Effector CD4-positive, alpha-beta T cell (primary cell): ENCODE data around the gene NRG3.

Experiments
- DNase-seq: peaks from one replicate; pipeline ENCODE4 v3.0.0-alpha.2; 2020

The NRG3 gene

GRCh38 chr10:82505009-82505408 lies 630.0 kb downstream of the NRG3 start:
- DNase-seq = no peak

DNA sequence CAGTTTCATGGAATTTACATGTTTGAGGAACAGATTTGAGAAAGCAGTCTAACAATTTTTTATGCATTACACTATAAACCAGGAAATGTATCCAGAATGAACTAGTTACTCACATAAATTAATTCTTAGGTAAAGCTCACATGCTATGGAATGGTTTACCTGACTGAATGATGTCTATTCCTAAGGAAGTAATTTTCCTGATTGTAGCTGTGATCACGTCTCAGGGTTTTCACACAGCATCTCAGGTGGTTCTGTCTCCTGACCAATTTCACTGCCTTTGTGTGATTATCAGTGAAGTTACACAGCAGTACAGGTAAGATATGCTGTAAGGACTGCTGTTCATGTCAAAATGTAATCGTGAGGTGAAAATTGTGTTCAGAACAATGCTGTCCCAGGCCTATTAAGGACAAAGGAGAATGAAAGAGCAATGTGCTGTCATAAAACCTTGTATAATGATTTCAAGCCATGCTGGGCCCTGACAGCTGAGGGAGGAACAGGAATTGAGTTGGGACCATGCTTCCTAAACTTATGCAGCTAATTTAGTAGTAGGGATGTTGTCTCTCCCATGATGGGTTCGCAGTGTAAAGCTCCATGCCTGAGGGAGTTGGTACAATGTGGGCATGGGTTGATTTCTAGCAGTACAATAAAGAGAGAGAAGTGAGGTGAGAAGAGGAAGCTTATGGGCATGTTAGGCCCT lies 631.8 kb downstream of the NRG3 start:
- no peak for DNase-seq

DNA sequence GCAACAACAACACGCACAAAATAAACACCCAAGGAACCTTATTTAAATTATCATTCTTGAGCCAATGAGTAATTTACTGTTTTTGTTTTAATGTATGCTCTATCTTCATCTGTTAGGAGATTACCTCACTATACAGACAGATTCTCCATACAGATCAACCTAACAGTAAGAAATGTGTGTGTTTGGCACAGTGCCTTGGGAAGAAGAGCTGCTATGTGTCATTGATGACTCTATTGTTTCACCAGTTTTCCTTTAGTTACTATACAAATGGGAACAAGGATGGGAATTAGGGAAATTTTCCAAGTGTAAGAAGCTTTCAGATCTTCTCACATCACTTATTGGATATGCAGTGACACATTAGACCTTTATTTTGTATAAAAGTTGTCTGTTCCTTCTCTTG lies 640.3 kb downstream of the NRG3 start:
- DNase-seq = no peak

GRCh38 chr10:82529062-82529461 lies 654.1 kb downstream of the NRG3 start:
- no peak for DNase-seq

- no peak for DNase-seq
Observed at GRCh38 chr10:82535457-82535856, 660.5 kb downstream of the NRG3 start.

DNA sequence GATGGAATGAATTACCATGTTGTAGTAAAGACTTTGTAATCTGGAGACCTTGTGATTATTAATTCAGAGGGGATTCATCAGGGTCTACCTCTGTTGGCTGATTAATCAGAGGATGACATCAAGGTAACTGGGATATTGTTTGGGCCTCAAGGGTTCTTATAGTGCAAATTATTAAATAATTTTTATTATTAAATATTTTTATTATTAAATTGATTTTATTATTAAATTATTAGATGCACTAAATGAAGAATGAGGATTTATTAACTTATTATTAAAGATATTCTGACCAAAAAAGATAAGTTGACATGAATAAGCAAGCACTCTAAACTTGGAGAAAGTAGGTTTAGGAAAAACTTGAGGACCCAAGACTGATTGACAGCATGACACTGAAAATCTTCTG lies 661.7 kb downstream of the NRG3 start:
- no peak for DNase-seq

DNA sequence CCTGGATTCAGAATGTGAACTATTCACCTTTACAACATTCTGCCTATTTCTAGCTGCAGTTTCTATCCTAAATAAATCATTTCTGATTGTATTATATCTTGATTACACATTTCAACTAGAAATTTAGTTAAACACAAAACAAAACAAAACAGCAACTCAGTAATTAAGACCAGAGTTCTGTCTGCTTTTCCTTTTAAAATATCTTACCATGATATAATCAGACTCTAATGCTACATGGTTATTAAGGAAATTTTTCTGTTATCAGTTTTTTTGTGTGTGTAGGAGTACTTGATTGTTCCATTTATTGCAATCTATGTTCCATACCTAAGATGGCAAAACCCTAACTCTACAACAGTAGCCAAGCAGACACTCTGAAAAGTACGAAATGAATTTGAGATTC lies 663.3 kb downstream of the NRG3 start:
- no peak for DNase-seq

- no peak for DNase-seq
Observed at GRCh38 chr10:82543631-82544030, 668.6 kb downstream of the NRG3 start.

DNA sequence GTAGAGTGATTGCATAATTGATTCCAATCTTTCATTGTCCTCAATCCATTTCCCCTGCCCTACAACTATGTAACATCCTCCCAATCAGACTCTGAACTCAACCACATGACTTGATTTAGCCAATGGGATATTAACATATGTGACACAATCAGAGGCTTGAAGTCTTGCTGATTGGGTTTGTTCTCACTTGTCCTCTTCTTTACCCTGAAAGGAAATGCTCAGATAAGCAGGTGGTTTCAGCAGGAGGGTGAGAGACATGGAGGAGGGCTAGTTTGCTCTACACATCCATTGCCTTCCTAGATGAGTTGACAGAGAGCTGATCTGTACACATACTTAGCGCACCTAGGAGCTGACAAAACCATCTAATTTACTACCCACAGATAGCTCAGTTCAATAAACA lies 669.4 kb downstream of the NRG3 start:
- no peak for DNase-seq

- DNase-seq = no peak
Observed at GRCh38 chr10:82551506-82551905, 676.5 kb downstream of the NRG3 start.

- DNase-seq = no peak
Observed at GRCh38 chr10:82552267-82552666, 677.3 kb downstream of the NRG3 start.

- DNase-seq = no peak
Observed at GRCh38 chr10:82554381-82554780, 679.4 kb downstream of the NRG3 start.

- DNase-seq = no peak
Observed at GRCh38 chr10:82558014-82558607, 683.1 kb downstream of the NRG3 start.

DNA sequence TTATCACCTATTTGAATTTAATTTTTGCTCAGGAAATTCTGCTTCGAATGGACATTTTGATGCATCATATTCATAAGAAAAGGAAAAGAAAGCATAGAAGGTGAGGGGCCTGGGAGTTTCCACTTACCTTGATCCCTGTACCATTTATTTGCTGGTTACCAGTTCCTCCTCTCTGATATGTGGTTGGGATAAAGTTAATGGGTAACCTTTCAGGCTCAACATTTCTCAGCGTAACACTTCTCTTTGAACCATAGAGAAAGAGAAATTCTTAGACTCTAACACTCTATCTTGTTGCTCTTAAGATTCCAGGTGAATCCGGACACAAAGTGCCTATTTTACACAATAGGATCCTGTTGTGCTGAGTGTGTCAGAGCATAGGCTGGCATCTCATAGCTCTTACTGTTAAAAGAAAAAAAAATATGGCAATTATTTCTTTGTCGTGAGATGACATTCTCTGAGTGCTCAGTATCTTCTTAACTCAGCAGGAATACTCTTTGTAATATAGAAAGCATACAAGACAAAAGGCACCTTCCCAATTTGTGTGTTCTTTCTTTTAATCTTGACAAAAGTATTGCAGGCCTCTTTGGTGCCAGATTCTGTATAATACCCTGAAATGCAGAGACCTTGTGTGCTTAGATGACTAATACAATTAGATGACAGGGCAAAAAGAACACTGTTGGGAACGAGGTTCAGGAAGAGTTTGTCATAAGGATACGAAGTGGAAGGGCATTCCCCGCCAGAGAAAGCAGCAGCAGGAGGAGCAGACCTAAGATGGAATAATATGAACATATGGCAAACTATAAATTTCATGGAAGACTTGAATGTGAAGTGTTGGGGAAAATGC lies 689.6 kb downstream of the NRG3 start:
- no peak for DNase-seq

DNA sequence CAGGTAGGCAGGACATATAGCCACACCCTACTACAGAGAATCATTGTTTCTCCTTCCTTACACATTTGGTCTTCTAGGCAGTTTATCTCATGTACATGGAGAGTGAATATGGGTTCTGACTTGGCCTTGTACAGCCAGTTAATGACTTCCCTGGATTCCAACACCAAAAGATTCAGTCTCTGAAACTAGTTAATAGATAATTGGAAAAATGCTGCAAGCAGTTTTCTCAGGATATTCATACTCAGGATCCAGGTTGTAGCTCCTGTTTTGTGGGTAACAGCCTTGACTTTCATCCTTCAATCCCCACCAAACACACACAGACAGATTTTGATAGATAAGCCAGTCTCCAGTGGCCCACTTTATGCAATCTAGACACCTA lies 690.2 kb downstream of the NRG3 start:
- no peak for DNase-seq

GRCh38 chr10:82572744-82573143 lies 697.8 kb downstream of the NRG3 start:
- no peak for DNase-seq

DNA sequence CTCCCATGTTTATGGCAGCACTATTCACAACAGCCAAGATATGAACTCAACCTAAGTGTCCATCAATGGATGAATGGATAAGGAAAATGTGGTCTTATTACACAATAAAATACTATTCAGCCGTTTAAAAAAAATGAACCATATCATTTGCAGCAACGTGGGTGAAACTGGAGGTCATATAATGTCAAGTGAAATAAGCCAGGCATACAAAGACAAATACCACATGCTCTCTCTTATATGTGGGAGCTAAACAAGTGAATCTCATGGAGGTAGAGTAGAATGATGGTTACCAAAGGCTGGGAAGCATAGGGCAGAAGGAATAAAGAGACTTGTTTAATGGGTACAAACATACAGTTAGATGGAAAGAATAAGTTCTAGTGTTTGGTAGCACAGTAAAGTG lies 699.1 kb downstream of the NRG3 start:
- no peak for DNase-seq

GRCh38 chr10:82575318-82575717 lies 700.3 kb downstream of the NRG3 start:
- DNase-seq = no peak

DNA sequence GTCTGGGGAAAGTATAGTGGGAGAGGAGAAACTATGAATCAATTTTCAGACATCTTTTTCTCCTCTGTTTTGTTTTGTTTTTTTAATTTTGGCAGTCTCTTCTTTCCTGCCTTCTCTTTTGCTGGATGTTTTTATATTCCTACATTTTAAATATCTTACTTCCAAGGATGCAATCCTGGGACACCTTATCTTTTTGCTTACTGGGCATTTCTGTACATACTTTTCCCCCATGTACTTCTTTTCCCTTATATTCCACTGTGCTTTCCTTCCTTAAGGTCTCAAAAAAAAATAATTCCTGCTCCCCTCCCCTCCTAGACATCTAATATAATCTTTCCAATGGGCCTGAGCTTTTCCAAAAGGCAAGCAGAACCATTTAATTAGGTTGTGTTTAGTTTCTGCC lies 701.1 kb downstream of the NRG3 start:
- no peak for DNase-seq

- DNase-seq = no peak
Observed at GRCh38 chr10:82581940-82582339, 706.9 kb downstream of the NRG3 start.

DNA sequence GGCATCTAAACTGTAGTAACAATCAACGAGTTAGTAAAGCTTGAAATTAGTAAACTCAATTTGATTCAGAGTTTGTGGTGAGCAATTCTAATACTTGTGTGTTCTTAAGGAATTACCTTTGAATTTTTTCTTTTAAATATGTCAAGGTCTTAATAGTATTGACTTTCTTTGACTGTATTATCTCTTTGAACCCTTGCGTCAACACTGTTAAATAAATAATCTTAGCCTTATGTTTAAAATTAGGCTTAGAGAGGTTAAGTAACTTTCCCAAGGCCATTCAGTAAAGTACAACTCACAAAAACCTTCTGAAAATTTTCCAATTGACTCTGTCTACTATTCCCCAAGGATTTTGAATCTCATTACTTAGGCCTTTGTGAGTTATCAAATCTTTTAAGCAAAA lies 716.4 kb downstream of the NRG3 start:
- DNase-seq = no peak

DNA sequence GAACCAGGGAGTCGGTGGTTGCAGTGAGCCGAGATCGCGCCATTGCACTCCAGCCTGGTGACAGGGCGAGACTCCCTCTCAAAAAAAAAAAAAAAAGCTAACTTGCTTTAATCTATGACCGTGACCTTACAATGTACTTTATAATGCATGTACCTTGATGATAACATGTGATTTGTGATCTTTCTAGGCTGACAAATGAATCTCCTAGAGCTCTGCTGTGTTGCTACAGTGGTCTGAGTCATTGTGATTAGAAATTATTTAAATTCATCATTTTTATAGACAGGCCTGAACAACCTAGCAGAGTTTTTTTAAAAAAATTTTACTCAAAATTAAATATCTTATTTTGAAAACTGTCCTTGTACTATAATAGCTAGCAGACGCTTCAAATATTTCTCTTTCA lies 722.8 kb downstream of the NRG3 start:
- no peak for DNase-seq

DNA sequence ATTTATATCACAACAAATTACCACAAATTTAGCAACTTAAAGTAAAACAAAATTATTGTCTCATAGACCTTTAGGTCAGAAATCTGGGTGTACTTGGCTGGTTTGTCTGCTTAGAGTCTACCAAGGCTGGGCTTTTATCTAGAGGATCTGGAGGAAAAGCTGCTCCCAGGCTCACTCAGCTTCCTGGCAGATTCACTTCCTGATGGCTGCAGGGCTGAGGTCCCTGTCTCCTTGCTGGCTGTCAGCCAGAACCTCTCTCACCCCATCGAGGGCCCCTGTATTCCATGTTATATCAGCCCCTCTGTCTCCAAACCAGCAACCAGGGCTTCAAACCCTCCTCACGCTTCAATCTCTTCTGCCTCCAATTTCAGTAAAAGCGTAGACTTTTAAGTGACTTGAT lies 734.9 kb downstream of the NRG3 start:
- DNase-seq = no peak

- DNase-seq = no peak
Observed at GRCh38 chr10:82618007-82618406, 743.0 kb downstream of the NRG3 start.
